PC-3 (cell line): ENCODE results near the gene MARCHF3. TPM values are rescaled to one million over a fixed set of nuclear protein-coding genes. Genes with fewer than 3 reads are reported as not detected.

Experiments used
- ATAC-seq: fragments of 200-7000 bp; cut with Tn5 transposase; 2 replicates; pipeline ENCODE4 v1.9.1; 2020; ENCODE audit warnings: mild to moderate bottlenecking, moderate library complexity
- BruUV-seq: library from RNA; stranded (reverse); fragments of 400-500 nt; replicated peaks from 2 replicates; lab custom pipeline; 2021; lab: Mats Ljungman, UMichigan
- CTCF ChIA-PET: fragments of 300-600 bp; sonication (Branson Sonifier 250); formaldehyde crosslinking; loops from one replicate; lab custom pipeline; 2022; ENCODE audit warnings: antibody characterized with exemption; lab: Charles Lee
- POLR2A ChIA-PET: fragments of 300-600 bp; sonication (Branson Sonifier 250); formaldehyde crosslinking; loops from one replicate; lab custom pipeline; 2022; ENCODE audit warnings: antibody characterized with exemption; ENCODE audit not compliant: unreplicated experiment; lab: Charles Lee
- DNase-seq: peaks from one replicate; pipeline ENCODE4 v3.0.0-alpha.2; 2015
- H2AFZ ChIP-seq: fragments of 300-600 bp; sonication (generic); 2 replicates; pipeline ENCODE4 v1.6.0; 2016; ENCODE audit warnings: antibody characterized with exemption, low read length
- H3F3A ChIP-seq: fragments of 300-600 bp; sonication (generic); one replicate; pipeline ENCODE4 v1.6.0; 2017; ENCODE audit warnings: antibody characterized with exemption, low read length, control low read depth, mild to moderate bottlenecking; ENCODE audit not compliant: unreplicated experiment
- H3K27ac ChIP-seq: fragments of 300-600 bp; sonication (generic); 2 replicates; pipeline ENCODE4 v1.5.1; 2016; ENCODE audit warnings: mild to moderate bottlenecking, low read length
- H3K27me3 ChIP-seq: fragments of 300-600 bp; sonication (generic); 2 replicates; pipeline ENCODE4 v1.6.1; 2016; ENCODE audit warnings: low read length, mixed read lengths
- H3K36me3 ChIP-seq: fragments of 300-600 bp; sonication (generic); 2 replicates; pipeline ENCODE4 v1.6.1; 2016; ENCODE audit warnings: low read depth, mixed run types, low read length, mixed read lengths
- H3K4me1 ChIP-seq: fragments of 300-600 bp; sonication (generic); 2 replicates; pipeline ENCODE4 v1.5.1; 2016; ENCODE audit warnings: low read length; ENCODE audit not compliant: insufficient read depth
- H3K4me2 ChIP-seq: fragments of 300-600 bp; sonication (generic); 2 replicates; pipeline ENCODE4 v1.6.0; 2016; ENCODE audit warnings: low read length
- H3K4me3 ChIP-seq: fragments of 300-600 bp; sonication (generic); 2 replicates; pipeline ENCODE4 v1.5.1; 2016; ENCODE audit warnings: mild to moderate bottlenecking, low read length, mixed read lengths
- H3K79me2 ChIP-seq: fragments of 300-600 bp; sonication (generic); 2 replicates; pipeline ENCODE4 v1.6.1; 2017; ENCODE audit warnings: low read length, mixed read lengths
- H3K9ac ChIP-seq: fragments of 300-600 bp; sonication (generic); 2 replicates; pipeline ENCODE4 v1.6.0; 2016; ENCODE audit warnings: mild to moderate bottlenecking, low read length
- H3K9me2 ChIP-seq: fragments of 300-600 bp; sonication (generic); replicated peaks from 2 replicates; pipeline ENCODE4 v1.6.1; 2016; ENCODE audit warnings: mixed run types, low read length, mixed read lengths
- H3K9me3 ChIP-seq: fragments of 300-600 bp; sonication (generic); 2 replicates; pipeline ENCODE4 v1.6.1; 2016; ENCODE audit warnings: low read length, mixed read lengths
- H4K20me1 ChIP-seq: fragments of 300-600 bp; sonication (generic); 2 replicates; pipeline ENCODE4 v1.6.1; 2016; ENCODE audit warnings: low read length, mixed read lengths
- CTCF ChIP-seq: fragments of 300-600 bp; sonication (generic); conservative IDR thresholded peaks from 2 replicates; pipeline ENCODE4 v1.5.1; 2017; ENCODE audit warnings: antibody characterized with exemption, low read depth, mild to moderate bottlenecking, low read length
- EZH2 ChIP-seq: fragments of 300-600 bp; sonication (generic); IDR thresholded peaks from one replicate; pipeline ENCODE4 v1.6.1; 2017; ENCODE audit warnings: antibody characterized with exemption, mild to moderate bottlenecking, low read length; ENCODE audit not compliant: unreplicated experiment
- EZH2phosphoT487 ChIP-seq: fragments of 300-600 bp; sonication (generic); IDR thresholded peaks from 2 replicates; pipeline ENCODE4 v1.6.1; 2018; ENCODE audit warnings: mild to moderate bottlenecking, antibody characterized with exemption, low read length, borderline replicate concordance
- intact Hi-C: fragments of 100-400 bp; cut with micrococcal nuclease; formaldehyde crosslinking; loops from 2 replicates; pipeline ENCODE4 v1.9.0; 2023
- total RNA-seq: library from RNA; depleted of rRNA; stranded (reverse); fragments of >200 nt; gene quantifications from 2 replicates; pipeline ENCODE4 v1.2.3, GENCODE V29; 2014

MARCHF3 gene
- total RNA-seq, 1 experiment from 2014 or later: 2.5 TPM

GRCh38 chr5:126965061-126965475 is 65.3 kb downstream of the MARCHF3 start:
- Histone ChIP-seq H3K27me3 (no peaks in the 10 kb centered on the region), H4K20me1 (no peaks in the 10 kb centered on the region), H3K4me3 (no peak overlapping the region), H3K9me2 (no peaks in the 10 kb centered on the region), H2AFZ (no peak overlapping the region), H3K4me1 (peaks cover 19% of the 10 kb centered on the region), H3K36me3 (no peaks in the 10 kb centered on the region), H3K27ac (0 out of 2 replicates have a peak overlapping the region, but pooled peaks have one; percentile 3), H3F3A (no peaks in the 10 kb centered on the region), H3K4me2 (no peak overlapping the region), H3K9me3 (no peaks in the 10 kb centered on the region), H3K9ac (no peak overlapping the region), H3K79me2 (no peaks in the 10 kb centered on the region)
- POLR2A ChIA-PET: no interaction called here
- CTCF ChIA-PET: no interaction called here
- DNase-seq: peak; percentile 93
- peak; percentile 29 for ATAC-seq
- intact Hi-C loops: no loop called here
- TF ChIP-seq EZH2: no peak
- no peak for TF ChIP-seq CTCF
- no peak for TF ChIP-seq EZH2phosphoT487
- no TSS peak for BruUV-seq

DNA sequence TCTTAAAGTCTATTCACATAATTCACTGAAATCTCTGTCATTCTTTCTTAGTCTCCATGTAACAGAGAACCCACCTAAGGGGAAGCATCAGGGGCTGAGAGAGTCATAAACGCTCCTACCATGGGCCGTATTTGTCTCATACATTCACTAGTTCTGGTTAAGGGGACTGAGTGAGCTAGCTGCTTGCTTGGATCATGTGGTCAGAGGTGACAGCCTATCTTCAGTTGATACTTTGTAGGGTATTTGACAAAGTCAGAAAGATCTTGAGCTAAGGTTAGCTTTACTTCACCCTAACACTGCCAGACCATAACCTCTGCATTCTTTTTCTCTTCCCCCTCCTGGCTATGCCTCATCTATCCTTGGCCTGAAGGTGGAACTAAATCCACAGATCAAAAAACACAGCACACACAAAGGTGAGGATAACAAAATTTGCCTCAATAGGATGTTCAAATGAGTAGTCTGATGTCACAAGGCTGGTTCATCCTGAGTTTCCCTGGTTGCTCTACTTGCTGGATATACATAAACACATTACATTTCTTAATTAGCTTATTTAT is 66.5 kb downstream of the MARCHF3 start:
- Histone ChIP-seq H3K4me1 (peaks cover 19% of the 10 kb centered on the region), H4K20me1 (no peaks in the 10 kb centered on the region), H3K27me3 (no peaks in the 10 kb centered on the region), H3K9me3 (no peaks in the 10 kb centered on the region), H3K27ac (no peak overlapping the region), H3K4me3 (no peak overlapping the region), H3K9me2 (no peaks in the 10 kb centered on the region), H3K79me2 (no peaks in the 10 kb centered on the region), H3K36me3 (no peaks in the 10 kb centered on the region), H3K4me2 (no peak overlapping the region), H2AFZ (no peak overlapping the region), H3F3A (no peaks in the 10 kb centered on the region), H3K9ac (no peak overlapping the region)
- POLR2A ChIA-PET: no interaction called here
- no peak for TF ChIP-seq EZH2phosphoT487
- CTCF ChIA-PET: no interaction called here
- BruUV-seq: no TSS peak
- intact Hi-C loops: no loop called here
- ATAC-seq (no peak), DNase-seq (no peak)

GRCh38 chr5:126961702-126962101 is 68.7 kb downstream of the MARCHF3 start:
- ChIA-PET CTCF (interaction anchor here (0.5 kb wide), 1 partner anchor 737 kb away, joined by 7 read pairs; no protein-coding TSS in a partner anchor), POLR2A (no interaction called here)
- Histone ChIP-seq H3K36me3 (no peaks in the 10 kb centered on the region), H3K9me2 (no peaks in the 10 kb centered on the region), H3K4me3 (no peak overlapping the region), H3K4me1 (peaks cover 19% of the 10 kb centered on the region), H3F3A (no peaks in the 10 kb centered on the region), H2AFZ (no peak overlapping the region), H3K9me3 (no peaks in the 10 kb centered on the region), H4K20me1 (no peaks in the 10 kb centered on the region), H3K27me3 (no peaks in the 10 kb centered on the region), H3K4me2 (peak overlapping the region; percentile 11), H3K79me2 (no peaks in the 10 kb centered on the region), H3K27ac (no peak overlapping the region), H3K9ac (no peak overlapping the region)
- ATAC-seq (peak; percentile 81), DNase-seq (peak; percentile 64)
- intact Hi-C loops: loop anchor here (1.0 to 2.0 kb wide), 2 partner anchors 43 to 67 kb away; no protein-coding TSS in a partner anchor
- TF ChIP-seq EZH2 (no peak), CTCF (no peak), EZH2phosphoT487 (no peak)
- no TSS peak for BruUV-seq
